Measurements from ENCODE around the gene COMT.
A peak's percentile ranks its signal among the peaks of the same experiment; 100 is the strongest.

COMT gene

DNA sequence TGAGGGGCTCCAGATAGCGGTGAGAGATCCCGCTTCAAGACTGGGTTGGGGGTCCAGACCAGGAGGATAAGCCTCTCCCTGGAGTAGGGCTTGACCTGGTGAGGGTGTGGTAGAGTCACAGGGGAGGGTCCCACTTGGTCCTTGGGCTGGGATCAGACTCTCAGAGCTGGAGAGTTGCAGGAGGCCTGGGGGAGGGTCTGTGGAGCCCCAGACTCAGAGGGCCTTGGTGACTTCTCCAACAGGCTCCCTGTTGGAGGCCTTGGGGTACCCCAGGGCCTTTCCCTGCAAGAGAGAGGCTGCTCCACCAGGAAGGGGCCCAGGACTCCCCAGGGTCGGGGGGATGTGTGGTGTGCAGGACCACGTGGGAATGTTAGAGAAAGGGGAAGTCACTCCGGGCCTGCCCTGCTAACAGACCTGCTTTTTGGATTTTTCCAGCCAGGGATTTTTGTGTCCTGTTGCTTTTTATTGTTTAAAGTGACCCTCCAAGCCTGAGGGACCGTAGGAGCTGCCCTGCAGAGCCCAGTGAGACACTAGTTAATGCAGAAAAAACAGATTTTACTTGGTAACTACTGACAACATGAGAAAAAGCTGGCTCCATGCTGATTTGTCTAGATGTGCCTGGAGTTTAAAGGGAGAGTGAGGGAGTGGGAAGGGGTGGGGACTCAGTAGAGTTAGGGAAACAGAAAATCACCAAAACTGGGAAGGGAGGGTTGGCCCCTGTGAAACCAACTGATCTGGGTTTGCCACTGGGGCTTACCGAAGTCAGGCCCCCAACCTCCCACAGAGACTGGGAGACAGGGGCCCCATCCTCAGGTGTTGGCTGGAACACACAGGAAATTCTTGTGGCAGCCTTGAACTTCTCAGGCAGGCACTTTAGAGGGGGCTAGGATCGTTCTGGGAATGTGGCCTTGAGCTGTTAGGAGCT lies 847 bp downstream of the COMT start:
- peak; percentile 44 for DNase-seq
- in situ Hi-C loops (cut with HindIII; ENCODE audit: low pct_ligation_motif_present, low pct_unique_long_range_greater_than_20kb, low sequenced_read_pairs) = no loop called here

DNA sequence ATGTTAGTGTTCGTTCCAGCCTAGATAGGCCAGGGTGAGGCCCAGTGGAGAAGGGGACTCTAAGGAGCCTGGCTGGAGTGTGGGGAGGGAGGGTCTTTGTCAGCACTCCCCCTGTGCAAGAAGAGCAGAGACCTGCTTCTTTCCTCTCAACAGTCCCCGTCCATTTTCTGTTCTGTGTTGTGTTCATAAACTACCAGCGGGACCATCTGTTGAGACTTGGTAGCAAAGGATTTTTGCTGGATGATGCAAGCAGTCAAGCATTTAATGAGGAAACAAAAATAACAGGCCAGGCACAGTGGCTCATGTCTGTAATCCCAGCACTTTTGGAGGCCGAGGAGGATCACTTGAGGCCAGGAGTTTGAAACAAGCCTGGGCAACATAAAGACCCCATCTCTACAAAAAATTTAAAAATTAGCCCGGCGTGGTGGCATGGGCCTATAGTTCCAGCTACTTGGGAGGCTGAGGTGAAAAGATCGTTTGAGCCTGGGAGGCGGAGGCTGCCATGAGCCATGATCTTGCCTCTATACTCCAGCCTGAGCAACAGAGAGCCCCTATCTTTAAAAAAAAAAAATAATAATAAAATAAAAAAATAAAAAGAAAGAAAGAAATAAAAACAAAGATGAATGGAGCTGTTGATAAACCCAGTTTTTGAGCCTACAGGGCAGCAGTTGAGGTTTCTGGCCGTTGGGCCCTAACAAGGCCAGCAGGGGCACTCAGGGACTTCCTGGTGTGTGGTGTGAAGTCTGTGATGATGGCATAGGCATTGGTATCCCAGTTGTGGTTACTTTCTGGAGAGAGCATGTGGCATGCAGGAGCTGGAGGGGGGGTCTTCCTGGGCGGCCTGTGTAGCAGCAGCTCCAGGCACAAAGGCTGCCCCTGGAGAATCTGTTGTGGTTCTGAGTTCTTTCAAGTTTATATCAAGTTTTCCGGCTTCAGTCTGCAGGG lies 1.8 kb downstream of the COMT start:
- DNase-seq = peak; percentile 75
- in situ Hi-C loops (cut with HindIII; ENCODE audit: low pct_ligation_motif_present, low pct_unique_long_range_greater_than_20kb, low sequenced_read_pairs) = no loop called here

DNA sequence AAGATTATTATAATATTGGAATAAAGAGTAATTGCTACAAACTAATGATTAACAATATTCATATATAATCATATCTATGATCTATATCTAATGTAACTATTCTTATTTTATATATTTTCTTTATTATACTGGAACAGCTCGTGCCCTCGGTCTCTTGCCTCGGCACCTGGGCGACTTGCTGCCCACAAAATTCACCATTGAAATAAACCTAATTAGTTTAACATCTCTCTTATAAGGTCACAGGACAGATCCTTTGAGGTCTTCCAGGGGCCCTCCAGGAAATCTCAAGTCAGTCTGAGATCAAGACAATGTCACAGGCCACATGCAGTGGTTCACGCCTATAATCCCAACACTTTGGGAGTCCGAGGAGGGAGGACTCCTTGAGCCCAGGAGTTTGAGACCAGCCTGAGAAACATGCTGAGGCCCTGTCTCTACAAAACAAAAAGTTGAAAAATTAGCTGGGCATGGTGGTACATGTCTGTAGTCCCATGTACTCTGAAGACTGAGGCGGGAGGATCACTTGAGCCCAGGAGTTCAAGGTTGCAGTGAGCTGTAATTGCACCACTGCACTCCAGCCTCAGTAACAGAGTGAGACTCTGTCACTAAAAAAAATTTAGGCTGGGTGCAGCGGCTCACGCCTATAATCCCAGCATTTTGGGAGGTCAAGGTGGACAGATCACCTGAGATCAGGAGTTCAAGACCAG lies 6.6 kb downstream of the COMT start:
- in situ Hi-C loops (cut with HindIII; ENCODE audit: low pct_ligation_motif_present, low pct_unique_long_range_greater_than_20kb, low sequenced_read_pairs) = no loop called here
- no peak for DNase-seq

DNA sequence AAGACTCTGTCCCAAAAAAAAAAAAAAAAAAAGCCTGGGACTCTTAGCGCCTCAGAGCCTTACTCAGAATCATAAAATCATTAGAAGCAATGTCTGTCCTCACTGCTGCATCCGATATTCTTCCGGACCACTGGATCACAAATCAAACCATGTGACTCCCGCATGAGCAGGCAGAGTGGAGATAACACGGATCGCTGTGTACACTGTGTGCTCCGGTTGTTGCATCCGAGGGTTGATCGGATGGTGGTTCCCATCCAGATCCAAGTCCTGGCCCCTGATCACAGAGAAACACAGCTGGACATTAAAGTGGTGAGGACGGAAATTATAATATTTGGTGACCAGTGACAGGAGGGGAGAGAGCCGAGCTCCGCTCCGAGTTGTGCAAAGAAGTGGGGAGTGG lies 9.8 kb downstream of the COMT start:
- no peak for DNase-seq
- in situ Hi-C loops (cut with HindIII; ENCODE audit: low pct_ligation_motif_present, low pct_unique_long_range_greater_than_20kb, low sequenced_read_pairs) = no loop called here

DNA sequence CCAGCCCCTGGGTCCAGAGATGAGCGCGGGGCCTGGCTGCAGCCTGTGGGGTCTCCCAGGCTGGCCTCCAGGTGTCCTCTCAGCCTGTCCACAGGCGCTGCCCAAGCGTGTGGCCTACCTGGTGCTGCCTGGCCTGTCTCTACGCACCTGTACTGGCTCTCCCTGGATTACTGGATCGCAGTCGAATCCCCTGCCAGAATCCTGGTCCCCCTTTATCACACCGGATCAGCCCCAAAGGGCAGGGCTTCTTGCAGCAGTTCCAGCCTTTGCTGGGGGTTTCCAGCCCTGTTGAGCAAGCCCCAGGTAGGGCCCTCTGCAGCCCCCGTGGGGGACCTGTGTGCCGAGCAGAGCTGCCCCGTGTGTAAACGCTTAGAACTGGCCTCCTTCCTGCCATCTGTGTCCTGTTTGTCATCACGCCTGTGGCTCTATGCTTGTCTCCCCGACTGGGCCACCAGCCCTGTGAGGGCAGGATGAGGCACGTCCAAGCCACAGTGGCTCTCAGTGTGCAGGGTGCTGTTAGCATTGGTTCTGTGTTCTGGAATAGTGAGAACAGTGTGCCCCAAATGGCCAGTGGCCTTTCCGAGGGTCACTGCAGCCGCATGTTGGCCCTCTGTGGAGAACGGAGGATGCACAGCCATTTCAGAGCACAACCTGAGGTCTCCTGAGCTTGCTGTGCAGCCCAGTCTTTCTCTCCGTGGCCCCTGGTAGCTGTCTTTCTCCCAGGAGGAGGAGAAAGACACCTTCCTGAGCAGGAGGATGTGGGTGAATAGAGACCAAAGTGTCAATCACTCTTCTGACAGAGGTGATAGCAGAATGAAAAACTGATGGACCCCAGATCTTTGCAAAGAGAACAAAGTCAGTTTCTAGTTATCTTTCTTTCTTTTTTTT lies 13.9 kb downstream of the COMT start:
- in situ Hi-C loops (cut with HindIII; ENCODE audit: low pct_ligation_motif_present, low pct_unique_long_range_greater_than_20kb, low sequenced_read_pairs) = no loop called here
- no peak for DNase-seq

DNA sequence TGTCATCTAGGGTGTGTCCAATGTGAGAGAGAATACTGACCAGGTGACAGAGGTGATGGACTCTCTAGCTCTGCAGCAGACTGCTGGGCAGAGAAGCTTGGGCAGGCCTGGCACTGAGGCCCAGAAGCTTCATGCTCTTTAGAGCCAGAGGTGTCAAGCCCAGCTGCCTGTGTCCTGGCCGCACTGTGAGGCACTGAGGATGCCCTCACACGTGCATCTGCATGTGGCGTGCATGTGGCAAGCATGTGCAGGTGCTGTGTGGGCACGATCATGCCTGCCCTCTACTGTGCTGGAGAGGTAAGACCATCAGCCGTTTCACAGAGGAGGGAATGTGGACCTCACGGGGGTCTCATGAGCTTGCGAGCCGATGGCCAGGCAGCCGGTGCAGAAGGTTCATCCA lies 15.9 kb downstream of the COMT start:
- DNase-seq = no peak
- in situ Hi-C loops (cut with HindIII; ENCODE audit: low pct_ligation_motif_present, low pct_unique_long_range_greater_than_20kb, low sequenced_read_pairs) = no loop called here

DNA sequence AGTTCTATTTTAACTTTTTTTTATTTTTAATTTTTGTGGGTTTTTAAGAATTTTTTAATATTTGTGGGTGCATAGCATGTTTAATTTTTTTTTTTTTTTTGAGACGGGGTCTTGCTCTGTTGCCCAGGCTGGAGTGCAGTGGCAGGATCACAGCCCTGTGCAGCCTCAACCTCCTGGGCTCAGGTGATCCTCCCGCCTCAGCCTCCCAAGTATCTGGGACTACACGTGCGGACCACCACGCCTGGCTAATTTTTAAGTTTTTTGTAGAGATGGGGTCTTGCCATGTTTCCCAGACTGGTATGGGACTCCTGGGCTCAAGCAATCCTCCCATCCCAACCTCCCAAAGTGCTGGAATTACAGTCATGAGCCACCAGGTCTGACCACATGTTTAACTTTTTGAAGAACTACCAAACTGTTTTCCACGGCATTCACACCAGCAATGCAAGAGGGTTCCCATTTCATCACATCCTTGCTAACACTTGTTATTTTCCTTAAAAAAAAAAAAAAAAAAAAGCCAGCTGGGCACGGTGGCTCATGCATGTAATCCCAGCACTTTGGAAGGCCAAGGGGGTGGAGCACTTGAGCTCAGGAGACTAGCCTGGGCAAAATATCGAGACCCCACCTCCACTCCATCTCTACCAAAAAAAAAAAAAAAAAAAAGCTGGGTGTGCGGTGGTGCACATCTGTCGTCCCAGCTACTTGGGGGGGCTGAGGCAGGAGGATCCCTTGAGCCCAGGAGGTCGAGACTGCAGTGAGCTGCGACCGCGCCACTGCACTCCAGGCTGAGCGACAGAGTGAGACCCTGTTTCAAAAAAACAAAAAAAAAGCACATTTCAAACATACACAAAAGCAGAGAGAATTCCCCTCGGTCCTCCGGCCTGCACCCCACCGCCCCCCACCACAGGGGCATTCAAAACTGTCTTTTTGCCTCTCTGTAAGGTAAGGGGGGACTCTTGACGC lies 16.8 kb downstream of the COMT start:
- DNase-seq = no peak
- in situ Hi-C loops (cut with HindIII; ENCODE audit: low pct_ligation_motif_present, low pct_unique_long_range_greater_than_20kb, low sequenced_read_pairs) = no loop called here

DNA sequence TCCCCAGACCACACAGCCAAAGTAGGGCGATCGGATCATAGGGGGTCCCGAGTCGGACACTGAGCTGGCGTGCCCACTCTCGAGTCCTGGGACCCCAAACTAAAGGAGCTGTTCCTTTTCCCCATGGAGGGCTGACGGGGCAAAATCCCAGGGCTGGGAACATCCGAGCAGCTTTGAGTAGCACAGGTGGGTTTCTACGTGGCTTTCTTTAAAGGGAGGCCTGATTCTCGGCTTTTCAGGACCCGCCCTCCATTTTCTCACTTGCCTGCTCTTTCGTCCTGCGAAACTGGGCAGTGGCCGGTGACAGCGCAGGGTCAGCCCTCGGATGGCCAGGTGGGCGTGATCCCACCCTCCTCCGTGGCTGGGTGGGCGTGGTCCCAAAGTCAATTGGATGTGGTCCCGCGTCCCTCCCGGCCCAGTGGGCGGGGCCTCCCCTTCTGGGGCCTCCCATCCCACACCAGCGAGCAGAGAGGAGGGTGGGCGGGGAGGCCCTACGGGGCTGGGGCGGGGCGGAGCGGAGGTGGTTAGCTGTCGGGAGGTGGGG lies 17.5 kb downstream of the COMT start:
- DNase-seq = peak; percentile 84
- in situ Hi-C loops (cut with HindIII; ENCODE audit: low pct_ligation_motif_present, low pct_unique_long_range_greater_than_20kb, low sequenced_read_pairs) = no loop called here

DNA sequence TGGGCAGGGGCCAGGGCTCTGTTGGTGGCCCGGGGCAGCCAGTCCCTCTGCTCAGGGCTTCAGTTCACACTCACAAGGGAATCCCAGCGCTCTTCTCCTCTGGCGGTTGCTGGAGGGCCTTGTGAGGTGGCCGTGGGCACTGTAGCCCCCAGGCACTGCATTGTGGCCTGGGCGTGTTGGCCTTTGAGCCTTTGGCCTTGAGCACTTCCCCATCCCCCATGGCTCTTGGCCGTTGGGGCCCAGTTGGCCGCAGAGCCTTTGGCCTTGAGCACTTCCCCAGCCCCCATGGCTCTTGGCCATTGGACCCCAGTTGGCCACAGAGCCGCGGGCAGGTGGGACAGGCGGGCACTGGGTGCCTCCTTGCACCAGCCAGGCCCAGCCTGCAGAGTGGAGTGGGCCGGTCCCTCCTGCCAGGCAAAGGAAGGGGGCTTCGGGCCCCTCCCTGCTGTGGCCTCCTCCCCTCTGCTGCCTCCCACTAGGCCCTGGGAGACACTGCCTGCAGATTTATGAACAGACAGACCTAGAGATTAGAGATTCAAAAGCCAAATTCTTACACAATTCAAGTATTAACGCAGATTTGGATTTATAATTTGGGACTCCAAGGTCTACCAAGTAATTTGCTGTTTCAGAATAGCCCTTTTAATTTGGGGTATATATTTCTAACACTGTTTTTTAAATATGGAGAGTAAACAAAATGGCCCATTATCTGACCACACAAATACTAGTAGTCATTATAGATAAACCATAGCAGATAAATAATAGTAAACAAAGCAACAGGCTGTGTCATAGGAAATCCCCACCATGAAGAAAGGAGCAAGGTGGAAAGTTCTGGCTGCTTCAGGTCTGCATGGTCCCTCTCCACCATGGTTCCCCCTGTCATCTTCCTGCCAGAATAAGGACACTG lies 18.3 kb downstream of the COMT start:
- no peak for DNase-seq
- in situ Hi-C loops (cut with HindIII; ENCODE audit: low pct_ligation_motif_present, low pct_unique_long_range_greater_than_20kb, low sequenced_read_pairs) = no loop called here

DNA sequence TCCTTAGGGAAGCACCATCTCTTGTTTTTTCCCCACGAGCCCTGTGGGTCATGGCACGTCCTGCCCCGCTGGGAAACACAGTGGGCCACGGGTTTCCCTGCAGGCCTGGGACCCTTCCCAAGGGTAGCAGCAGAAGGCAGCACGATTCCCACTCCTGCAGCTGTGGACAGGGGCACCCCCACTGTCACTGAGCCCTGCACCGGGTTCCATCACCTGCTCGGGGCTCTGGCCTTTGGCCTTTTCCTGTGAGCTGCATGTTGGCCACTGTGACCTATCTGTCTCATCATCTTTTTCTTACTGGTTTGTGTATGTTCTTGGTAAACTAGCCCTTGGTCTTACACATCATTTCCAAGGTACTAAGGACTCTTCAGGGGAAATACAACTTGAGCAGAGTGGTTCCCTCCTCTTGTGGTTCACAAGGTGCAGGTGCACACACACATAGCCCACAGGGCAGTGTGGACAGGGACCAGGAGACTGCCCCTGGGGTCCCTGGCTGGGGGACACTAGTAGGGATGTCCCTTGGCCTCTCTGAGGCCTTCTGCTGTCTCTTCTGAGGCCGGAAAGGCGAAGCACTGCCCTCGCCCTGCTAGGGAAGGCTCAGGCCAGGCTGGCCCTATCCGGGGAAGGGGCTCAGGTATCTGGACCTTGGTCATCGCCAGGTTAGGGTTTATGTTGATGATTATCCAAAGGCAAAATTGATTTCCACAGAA lies 19.1 kb downstream of the COMT start:
- no peak for DNase-seq
- in situ Hi-C loops (cut with HindIII; ENCODE audit: low pct_ligation_motif_present, low pct_unique_long_range_greater_than_20kb, low sequenced_read_pairs) = no loop called here

DNA sequence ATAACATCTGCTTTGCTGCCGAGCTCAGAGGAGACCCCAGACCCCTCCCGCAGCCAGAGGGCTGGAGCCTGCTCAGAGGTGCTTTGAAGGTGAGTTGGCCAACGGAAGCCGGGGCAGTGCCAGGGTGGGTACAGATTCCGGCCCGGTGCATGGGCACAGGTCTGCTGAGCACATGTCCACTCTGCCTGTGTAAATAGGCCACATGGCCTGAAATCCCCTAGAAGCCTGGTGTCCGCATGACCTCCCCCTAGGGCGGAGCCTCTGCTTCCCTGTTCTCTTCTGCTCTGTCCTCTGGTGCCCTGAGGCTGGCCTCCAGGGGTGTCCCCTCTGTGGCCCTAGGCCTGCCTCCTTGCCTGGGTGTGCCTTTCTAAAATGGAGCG lies 19.6 kb downstream of the COMT start:
- in situ Hi-C loops (cut with HindIII; ENCODE audit: low pct_ligation_motif_present, low pct_unique_long_range_greater_than_20kb, low sequenced_read_pairs) = no loop called here
- DNase-seq = no peak

DNA sequence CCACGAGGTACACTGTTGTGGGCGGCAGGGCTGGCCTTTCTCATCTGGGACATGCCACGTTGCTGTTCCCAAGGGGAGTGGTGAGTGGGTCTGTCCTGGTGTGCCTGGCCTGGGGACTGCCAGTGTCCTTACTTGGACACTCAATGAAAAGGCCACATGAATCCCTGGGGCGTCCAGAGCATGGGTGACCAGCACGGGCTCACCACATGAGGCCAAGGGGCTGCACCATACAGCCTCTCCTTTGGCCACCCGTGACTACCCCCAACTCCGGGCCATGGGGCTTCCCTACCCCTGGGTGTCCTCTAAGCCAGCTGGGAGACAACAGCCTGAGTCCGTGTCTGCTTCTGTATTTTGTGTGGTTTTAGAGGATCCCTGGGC lies 20.3 kb downstream of the COMT start:
- in situ Hi-C loops (cut with HindIII; ENCODE audit: low pct_ligation_motif_present, low pct_unique_long_range_greater_than_20kb, low sequenced_read_pairs) = no loop called here
- no peak for DNase-seq

DNA sequence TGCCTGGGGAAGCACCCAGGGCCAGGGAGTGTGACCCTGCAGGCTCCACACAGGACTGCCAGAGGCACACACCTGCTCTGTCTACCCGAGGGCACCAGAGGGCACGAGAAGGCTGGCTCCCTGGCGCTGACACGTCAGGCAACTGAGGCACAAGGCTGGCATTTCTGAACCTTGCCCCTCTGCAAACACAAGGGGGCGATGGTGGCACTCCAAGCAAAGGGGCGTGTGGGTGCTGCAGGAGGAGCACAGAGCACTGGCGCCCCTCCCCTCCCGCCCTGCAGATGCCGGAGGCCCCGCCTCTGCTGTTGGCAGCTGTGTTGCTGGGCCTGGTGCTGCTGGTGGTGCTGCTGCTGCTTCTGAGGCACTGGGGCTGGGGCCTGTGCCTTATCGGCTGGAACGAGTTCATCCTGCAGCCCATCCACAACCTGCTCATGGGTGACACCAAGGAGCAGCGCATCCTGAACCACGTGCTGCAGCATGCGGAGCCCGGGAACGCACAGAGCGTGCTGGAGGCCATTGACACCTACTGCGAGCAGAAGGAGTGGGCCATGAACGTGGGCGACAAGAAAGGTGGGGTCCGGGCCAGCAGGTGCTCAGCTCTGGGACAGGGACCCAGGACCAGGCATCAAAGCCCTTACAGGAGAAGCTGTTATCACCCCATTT lies 20.8 kb downstream of the COMT start:
- peak; percentile 80 for DNase-seq
- in situ Hi-C loops (cut with HindIII; ENCODE audit: low pct_ligation_motif_present, low pct_unique_long_range_greater_than_20kb, low sequenced_read_pairs) = no loop called here

DNA sequence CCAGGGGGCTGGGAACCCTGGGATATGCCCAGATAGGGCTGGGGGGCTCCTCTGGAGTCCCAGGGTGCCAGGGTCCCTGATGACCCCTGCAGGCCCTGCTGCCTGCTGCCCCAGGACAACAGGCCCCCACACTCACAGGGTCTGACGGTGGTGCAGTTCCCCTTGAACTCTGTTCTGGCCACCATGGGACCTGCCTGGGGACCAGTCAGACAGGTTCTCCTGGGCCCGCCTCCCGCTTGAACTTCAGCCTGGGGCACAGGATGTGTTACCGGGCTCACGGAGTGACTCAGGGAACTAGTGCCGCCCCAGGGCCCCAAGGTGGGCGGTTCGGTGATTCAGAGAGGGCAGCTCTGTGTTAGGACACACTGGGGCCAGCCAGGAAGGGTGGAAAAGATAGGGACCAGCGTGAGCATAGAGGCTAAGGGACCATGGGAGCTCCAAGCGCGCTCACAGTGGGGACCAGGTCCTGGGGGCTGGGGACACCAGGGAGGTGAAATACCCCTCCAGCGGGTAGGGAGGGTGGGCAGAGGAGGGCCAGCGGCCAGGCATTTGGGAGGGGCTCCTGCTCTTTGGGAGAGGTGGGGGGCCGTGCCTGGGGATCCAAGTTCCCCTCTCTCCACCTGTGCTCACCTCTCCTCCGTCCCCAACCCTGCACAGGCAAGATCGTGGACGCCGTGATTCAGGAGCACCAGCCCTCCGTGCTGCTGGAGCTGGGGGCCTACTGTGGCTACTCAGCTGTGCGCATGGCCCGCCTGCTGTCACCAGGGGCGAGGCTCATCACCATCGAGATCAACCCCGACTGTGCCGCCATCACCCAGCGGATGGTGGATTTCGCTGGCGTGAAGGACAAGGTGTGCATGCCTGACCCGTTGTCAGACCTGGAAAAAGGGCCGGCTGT lies 21.6 kb downstream of the COMT start:
- DNase-seq = no peak
- in situ Hi-C loops (cut with HindIII; ENCODE audit: low pct_ligation_motif_present, low pct_unique_long_range_greater_than_20kb, low sequenced_read_pairs) = no loop called here
